HG03103 (cell line): ENCODE results near the gene MSI2.

Experiments
- ATAC-seq: cut with Tn5 transposase; IDR thresholded peaks from one replicate; pipeline ENCODE4 v1.9.1; 2021; ENCODE audit warnings: low read depth; ENCODE audit not compliant: unreplicated experiment

MSI2 gene

DNA sequence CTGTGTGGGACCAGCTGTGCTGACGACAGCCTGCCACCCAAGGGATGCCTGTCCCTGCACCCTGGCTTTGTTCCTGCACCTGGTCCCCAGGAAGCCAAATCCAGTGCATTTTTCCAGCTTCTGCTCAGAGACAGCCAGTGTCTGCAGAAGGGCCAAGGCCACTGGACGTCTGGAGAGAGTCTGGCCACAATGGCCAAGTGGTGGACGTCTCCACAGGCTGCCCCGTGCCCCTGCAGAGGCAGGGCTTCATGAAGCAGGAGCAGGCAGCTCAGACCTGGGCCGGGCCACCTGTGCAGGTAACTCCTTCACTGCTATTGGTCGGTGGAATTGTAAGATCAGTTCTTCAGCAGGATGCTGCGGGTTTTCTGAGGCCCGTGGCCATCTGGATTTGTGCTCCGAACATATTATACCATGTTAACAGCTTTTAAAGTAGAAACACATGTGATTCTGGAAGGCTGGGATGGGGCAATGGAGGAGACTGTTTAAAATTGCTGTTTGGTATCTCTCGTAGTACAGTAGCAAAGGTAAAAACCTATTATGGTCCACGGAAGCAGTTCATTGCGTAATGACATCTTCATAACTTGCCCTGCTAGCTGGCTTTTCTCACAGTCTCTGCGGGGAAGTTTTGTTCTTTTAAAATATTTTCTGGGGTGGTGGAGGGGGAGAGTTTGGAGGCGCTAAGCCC, 303.5 kb downstream of the MSI2 start:
- no peak for ATAC-seq

DNA sequence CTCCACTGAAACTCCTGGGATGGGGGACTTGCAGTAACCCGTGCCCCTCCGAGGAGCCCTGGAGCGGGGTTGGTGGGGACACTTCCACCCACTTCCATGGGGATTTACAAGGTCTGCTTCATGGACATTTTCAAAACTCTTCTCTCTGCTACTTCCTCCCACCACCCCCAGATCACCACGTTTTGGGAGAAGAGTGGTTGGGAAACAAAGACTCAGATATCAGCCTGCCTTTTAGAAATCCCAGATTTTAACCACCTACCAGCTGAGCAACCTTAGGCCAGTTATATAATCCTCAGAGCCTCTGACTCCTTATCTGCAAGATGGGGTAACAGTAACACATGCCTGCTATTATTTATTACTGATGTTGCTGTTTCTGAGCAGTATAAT, 304.0 kb downstream of the MSI2 start:
- ATAC-seq, result no peak

DNA sequence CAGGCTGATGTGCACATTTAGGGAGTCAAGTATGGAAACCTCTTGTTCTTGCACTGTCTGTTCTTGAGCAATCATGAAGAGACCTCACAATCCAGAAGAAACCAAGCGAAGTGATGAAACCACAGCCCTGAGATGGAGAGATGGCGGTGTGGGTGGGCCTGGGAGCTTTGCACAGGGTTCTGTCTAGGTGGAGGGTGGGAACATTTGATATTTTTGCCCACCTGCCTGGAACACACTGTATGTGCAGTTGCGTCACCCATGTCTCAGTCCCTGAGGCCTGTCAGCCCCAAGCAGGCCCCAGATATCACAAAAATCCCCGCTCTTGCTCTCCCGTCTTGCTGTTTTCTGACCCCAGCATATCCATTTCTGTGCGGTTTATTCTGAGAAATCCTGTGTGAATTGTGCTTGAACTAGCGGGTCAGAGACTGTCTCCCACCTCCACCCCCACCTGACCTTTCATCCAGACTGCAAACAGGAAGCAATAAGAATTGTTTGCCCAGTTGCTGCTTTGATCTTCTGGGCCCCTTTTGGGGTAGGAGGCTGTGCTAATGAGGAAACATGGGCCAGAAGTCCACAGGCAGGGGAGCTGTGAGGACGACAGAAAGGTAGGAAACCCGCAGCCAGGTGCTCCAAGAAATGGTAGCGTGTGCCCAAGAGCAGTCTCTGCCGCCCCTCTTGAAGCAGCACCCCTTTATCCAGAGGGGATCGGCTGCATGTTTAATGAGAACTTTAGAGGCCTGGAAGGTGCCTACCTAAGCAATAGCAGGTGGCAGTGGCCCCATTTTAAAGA, 304.9 kb downstream of the MSI2 start:
- no peak for ATAC-seq

DNA sequence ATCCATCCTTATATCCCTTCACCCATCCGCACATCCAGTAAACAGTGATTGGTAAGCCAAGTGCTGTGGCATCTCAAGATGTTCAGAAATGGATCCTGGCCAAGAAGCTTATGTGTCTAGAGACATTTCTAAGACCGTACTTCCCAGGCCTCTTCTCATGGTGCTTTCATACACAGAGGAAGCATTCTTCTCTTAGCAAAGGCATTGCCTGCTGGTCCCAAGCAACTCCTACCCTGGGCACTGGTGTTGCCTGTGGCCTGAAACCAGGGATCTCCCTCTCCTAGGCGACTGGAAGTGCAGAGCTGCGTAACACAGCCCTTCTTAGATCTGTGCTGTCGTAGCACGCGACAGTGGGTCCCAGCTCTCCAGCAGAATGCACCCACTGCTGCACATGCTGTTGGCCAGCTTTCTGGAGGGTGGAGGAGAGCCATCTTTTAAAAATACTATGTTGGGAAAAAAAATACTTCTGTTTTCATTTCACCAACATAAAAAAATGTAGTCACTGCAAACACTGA, 305.9 kb downstream of the MSI2 start:
- ATAC-seq, result no peak

DNA sequence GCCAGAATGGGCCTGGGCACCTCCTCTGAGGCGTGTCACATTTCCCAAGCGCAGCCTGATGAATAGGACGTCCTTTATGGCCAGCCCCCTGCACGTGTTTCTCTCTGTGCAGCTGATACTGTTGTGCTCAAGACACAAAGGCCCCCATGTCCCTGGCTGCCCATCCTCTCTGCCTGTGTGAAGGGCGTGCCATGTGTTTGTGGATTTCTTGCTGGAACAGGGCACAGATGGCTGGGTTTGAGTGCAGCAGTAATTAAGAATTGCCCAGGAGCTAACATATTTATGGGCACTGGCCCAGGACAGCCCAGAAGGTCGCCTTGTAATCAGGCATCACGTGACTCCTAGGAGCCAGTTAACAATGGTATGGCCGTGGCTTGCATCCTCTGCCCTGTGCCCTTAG, 307.6 kb downstream of the MSI2 start:
- no peak for ATAC-seq

DNA sequence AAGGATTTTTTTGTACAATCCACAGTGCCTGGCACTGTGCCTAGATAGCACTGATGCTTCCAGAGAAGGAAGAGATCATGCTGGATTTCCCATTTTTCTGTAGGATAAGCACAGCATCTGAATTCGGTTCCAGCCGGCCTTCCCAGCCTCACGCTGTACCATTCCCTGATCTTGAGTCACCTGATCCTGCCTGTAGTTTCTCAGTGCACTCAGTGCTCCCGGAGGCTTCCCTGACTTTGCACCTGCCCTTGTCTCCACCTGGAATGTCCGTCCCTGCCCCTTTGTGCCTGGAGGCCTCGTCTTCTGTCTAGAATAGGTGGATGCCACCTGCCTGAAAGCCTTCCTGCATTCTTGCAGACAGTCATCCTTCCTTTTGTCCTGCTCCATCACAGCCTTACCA, 308.9 kb downstream of the MSI2 start:
- ATAC-seq, result no peak

DNA sequence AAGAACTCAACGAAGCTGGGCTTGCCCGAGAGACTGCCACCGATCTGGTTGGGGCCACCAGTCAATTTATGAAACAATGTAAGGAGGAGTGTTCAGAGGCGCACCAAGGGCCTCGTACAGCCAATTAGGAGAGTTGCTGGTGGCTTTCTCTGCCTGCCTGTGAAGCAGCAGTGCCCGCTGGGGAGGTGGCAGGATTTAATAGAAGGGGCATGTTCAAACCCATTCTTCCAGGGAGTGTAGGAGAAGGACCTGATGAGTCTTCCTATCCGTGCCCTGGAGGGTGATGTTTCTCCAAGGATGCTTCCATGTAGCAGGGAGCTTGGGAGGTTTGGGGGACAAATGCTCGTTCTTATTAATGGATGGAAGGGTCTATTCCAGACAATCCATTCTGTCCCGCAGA, 310.4 kb downstream of the MSI2 start:
- ATAC-seq, result no peak

DNA sequence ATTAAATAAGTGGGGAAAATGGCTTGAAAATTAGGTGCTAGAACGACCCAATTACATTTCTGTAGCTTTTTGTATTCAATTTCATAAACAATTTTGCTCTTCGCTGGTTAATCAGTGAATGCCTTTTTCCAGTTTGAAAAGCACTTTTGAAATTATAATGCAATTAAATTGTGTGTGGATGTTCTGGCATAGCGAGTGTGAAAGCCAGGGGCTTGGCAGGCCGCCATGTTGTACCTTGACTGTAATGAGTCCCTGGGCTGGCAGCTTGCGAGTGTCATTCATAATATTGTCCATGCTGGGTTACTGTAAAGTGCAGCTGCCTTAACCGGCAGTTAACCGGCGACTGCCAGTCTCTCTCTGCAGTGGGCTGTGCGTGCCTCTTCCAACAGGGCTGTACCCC, 310.9 kb downstream of the MSI2 start:
- no peak for ATAC-seq

DNA sequence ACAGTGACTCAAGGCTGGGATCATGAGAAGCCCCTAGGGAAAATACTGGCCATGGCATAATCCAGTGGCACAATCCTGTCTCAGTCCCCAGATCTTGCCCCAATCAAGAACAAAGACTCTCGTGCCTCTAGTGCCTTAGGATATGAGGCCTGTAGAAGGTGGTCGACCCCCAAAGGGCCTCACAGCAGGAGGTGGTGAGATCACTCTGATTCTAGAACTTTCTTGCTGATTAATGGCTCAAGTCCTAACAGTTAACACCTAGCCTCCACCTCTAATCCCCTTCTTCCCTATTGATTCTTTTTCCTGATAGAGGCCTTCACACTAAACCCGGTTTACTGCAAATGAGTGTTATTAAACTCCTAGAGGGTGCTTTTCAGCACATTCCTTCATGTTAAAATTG, 312.0 kb downstream of the MSI2 start:
- no peak for ATAC-seq

DNA sequence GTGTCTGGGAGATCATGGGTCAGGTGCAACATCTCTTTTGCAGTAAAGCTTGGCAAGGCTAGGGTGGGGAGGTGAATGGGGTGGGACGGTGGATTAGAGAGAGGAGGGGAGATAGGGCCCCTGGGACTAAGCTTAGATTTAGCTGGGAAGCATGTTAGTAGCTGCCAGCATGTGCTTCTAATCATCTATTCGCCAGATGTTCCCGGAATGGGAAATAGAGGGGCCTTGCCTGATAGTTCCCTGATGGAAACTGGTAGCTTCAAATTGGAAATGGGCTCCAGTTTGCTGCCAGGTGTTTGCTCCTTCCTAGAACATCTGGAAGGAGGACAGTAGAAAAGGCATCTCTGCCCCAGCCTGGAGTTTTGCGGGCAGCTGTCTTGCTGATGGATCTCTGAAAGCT, 312.7 kb downstream of the MSI2 start:
- no peak for ATAC-seq

DNA sequence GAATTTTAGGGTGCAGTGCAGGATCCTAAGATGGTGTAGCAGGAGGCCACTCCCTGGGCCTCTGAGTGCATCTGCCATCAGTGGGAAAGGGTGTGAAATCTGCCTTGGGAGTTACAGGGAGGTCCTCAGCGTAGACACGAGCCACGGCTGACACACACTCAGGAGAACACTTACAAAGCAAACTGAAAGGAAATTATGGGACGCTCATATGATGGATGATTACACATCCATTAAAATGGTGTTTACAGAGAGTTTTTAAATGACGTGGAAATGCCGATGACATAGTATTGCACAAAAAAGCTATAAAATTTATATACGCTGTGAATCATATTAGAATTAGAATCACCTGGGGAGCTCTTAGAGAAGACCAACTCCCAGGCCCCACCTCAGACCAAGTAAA, 313.5 kb downstream of the MSI2 start:
- no peak for ATAC-seq

DNA sequence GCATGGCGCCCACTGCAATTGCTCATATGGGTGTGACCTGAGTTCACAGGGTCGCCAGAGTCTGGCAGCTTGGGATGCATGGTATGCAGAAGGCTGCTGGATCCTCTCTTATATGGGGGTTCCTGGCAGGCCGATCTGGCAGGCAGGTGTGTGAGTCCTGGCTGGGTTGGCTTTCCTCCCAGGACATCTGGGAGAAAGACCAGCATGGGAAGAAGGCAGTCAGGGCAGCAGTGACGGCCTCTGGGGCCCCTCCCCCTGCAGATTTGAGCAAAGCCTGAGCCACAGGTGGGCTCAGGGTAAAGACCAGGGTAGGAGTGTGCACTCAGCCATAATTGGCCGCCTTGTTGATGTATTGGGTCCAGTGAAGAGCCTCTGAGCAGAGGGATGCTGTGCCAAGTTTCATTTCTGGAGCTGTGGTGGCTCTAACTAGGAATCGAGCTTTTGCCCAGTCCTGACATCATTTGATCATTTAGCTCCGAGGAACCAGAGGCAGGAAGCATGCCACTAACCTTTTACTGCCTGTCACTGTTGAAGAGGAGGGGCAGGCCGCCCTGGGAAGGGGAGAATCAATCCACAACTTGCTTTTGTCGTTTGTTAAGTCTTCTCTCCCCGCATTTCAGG, 314.5 kb downstream of the MSI2 start:
- ATAC-seq, result no peak

DNA sequence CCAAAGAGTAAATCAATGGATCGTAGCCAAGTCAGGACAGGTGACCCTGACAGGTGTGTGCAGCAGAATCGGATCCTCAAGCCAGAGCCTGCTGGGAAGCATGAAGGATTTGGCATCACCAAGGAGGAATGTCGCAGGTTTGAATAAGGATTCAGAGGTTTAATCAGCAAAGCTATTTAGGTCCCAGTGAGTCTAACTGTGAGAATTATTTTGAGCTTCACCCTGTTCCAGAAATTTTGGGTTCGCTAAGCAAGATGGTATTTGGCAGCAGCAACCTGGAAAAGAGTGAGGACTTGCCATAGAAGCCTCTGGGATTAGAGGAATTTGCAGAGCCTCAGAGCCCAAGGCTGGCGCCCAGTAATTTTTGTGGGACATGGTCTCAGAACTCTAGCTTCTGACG, 315.7 kb downstream of the MSI2 start:
- no peak for ATAC-seq

DNA sequence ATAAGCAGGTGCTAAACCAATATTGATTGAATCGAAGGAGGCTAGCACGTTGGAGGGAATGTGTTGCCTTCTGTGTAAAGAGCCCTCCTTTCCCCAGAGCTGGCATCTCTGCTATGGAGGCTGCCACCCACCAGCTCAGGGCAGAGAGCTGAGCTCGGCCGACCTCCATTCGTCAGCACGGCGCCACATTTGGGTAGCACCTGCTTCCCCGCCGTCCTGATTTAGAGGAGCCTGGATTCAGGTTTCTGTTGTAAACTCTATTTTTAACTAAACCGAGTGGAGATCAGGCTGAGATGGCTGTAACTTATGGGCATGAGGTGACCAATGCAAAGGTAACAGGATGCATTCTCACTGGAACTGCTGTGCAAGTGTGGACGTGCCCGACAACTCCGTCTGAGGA, 316.3 kb downstream of the MSI2 start:
- ATAC-seq, result no peak

DNA sequence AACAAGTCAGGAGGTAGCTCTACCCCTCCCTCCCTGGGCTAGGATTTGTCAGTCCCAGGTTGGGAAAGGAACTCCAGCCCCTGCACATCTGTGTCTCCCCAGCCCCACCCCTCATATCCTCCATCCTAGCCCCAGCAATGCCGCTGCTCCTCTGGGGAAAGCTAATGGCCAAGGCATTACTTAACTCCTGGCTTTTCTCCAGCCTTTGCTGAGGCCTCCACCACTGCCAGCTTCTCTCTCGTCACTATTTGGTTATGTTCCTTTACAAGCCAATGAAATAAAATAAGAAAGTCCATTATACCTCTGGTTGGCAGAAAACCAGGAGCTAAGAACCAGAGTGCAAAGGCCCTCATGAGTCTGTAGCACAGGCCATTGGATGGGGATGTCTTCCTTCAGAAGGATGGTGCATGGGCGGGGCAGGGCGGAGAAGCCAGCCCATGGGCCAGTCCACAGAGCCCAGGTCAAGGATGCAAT, 317.8 kb downstream of the MSI2 start:
- ATAC-seq, result no peak

DNA sequence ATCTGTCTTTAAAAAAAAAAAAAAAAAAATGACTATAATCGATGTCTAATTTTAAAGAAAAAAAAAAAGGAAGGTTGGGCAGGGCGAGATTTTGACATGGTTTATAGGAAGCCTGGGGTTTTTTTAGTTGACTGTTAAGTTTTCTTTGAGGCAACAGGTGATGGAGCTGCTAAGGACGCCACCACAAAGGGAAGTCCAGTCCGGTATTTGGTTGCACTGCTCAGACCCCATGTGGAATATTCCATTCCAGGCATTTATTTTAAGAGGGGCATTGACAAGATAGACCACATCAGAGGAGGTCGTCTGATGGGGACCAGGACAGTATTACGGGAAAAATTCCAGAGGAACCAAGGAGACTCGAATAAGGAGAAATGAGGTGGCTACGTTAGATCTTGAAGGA, 320.4 kb downstream of the MSI2 start:
- ATAC-seq, result no peak

DNA sequence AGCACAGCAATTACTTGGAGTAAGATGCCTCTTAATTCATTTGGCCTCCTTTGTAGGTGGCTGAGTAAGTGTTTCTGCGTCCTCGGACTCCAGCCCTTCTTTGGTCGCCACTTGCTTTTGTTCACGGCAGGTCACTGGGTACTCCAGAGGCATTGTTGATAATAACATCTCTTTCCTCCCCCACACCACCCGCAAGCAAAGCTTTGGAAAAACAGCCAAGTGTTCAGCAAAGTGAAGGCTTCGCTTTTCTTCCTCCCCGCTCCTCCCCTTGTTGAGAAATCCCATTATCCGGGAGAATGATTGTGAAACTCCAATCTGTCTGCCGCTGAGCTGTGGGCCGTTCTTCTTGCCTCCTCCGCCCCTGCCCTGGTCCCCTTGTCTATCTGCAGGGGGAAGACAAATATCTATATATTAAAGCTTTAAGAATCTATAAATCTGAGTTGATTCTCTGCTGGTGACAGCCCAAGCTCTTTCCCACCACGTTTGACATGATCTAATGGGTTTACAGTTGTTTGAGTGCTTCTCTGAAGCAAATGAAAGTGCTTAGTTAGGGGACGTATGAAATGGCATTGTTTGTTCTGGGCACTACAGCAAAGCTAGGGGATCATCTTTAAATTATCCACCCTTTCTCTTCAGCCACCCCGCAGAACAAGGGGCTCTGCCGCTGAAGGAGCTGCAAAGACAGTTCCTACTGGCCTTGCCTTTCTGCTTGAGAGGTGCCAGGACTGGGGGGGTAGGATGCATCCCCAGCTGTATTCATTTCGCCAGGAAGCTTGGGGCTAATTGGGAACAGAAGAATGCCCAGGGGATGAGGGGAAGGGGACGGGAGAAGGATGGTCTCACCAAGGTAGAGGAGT, 321.7 kb downstream of the MSI2 start:
- no peak for ATAC-seq

DNA sequence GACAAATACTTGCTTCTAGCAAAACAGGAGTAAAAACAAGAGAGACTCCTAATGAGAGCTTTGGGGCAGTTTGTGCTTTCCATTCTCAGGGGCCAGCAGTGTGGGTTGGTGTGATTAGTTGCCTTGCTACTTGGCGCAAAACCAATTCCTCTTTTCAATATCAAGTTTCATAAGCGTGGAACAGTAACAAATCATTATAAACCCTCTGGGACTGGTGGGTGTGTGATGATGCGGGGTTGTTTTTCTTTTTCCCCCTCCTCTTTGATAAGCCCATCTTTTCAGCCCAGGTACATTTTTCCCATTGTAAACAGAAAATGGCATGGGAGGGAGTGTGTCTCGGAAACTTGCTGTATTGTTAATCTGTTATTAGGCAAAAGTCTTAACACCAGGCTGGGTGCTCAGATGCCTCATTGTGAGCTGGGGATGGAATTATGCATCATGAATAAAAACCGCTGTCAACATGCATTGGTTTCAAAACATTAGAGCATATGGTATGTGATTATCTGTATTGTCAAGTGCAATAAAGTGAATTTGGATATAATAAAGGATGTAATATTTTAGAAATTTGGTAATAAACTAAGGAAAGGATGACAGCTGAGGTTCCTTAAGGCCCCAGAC, 322.4 kb downstream of the MSI2 start:
- no peak for ATAC-seq

DNA sequence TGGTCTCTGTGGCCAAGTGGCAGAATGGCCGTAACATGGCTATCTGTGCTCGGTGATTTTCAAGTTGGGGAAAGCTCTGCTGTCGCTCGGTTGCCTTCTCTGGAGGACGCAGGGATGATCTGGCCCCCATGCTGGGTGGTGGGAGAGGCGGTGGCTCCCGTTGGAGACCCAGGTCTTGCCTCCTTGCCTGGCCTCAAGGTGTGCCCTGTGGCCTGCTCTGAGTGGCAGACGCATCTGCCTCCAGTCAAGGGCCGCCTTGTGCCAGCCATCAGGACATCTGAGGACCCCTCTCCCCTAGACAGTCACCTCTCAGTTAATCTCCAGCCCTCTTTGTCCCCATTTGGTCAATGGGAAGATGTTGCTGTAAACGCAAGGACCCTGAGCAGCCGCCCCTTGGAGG, 322.9 kb downstream of the MSI2 start:
- no peak for ATAC-seq

DNA sequence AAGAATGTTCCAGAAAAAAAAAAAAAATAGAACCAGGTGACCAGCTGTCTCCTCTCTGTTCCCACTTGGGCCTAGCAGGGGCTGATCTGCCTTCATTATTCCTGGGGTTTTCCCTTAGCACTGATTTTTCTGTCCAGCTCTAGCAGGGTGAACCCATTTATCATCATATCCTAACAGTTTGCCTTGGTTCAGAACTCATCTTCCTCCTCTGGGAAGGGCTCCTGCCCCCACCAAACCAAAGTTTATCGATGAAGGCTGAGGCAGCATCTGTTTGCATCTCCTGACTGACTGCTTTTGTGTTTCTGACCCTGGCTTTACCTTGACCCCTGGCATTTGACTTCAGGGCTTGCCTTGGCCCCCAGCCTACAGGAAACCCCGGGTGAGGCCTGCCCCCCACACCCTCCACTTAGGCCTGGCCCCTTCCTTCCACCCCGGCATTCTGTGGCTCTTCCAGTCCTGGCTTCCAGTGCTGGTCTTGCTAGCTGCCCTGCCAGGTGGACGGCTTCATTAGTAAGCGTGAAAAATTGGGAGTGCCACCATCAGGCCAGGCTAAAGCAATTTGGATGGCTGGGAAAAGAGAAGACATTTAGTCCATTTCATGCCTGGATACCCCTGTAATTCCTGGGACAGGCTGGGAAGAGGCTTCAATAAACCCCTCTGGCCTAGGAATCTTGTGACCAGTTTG, 323.9 kb downstream of the MSI2 start:
- ATAC-seq, result no peak
